GM08714 (cell line): ENCODE data around the gene MSL3.
A peak's percentile ranks its signal among the peaks of the same experiment; 100 is the strongest.

ENCODE experiments used
- H3K4me3 ChIP-seq: fragments of 200-500 bp; sonication (Bioruptor generic); 2 replicates; pipeline ENCODE4 v1.5.1; 2014; ENCODE audit warnings: mild to moderate bottlenecking, low read length, inconsistent platforms
- ZNF274 ChIP-seq: IDR thresholded peaks from 2 replicates; pipeline ENCODE4 v1.6.1; 2012; ENCODE audit warnings: mild to moderate bottlenecking, low read depth, low read length

MSL3 gene, protein sequence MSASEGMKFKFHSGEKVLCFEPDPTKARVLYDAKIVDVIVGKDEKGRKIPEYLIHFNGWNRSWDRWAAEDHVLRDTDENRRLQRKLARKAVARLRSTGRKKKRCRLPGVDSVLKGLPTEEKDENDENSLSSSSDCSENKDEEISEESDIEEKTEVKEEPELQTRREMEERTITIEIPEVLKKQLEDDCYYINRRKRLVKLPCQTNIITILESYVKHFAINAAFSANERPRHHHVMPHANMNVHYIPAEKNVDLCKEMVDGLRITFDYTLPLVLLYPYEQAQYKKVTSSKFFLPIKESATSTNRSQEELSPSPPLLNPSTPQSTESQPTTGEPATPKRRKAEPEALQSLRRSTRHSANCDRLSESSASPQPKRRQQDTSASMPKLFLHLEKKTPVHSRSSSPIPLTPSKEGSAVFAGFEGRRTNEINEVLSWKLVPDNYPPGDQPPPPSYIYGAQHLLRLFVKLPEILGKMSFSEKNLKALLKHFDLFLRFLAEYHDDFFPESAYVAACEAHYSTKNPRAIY

DNA sequence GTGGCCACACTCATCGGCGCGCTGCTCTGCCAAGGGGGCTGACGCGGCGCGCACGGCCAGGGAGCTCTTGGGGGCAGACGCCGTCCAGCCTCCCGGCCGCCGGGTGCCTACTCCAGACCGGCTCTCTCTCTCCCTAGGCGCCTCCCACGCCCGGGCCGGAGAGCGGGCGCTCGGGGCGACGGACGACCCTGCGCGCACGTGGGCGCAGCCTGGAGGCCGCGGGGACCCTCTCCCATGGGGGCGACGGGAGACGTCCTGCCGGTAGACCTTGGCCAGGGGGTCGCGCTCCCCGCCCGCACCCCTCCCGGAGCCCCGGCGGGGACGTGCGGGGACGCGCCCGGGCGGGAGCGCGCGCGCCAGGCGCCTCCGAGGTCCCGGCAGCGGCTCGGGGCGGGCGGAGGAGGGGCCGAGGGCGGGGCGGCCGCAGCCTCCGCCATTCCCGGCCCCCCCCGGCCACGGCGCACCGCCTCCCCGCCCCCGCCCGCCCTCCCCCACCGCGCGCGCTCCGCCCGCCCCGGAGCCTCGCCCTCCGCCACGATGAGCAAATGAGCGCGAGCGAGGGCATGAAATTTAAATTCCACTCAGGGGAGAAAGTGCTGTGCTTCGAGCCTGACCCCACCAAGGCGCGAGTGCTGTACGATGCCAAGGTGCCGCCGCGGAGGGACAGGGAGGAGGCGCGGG, at the start of gene MSL3:
Gene MSL3 (plus strand): TSS at position 519 of the 681 bp plus-strand sequence. CDS start 27 bp downstream, at position 546.
- H3K4me3 ChIP-seq, result peak within 1 kb of the TSS; percentile 78
- TF ChIP-seq ZNF274, result no peak

DNA sequence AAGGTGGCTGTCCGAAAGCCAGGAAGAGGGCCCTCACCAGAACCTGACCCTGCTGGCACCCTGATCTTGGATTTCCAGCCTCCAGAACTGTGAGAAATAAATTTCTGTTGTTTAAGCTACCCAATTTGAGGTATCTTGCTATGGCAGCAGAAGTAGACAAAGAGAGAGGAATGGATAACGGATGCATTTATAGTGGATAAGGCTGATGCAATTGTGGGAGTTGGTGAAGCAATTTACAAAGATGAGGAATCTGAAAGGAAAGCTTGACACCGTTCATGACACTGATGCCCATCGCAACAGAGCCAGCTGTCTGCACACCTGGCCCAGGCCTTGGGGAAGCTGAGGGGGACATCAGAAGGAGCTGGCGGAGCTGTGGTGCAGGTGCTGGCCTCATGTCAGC, 35.7 kb upstream of the MSL3 start:
- TF ChIP-seq ZNF274, result no peak

DNA sequence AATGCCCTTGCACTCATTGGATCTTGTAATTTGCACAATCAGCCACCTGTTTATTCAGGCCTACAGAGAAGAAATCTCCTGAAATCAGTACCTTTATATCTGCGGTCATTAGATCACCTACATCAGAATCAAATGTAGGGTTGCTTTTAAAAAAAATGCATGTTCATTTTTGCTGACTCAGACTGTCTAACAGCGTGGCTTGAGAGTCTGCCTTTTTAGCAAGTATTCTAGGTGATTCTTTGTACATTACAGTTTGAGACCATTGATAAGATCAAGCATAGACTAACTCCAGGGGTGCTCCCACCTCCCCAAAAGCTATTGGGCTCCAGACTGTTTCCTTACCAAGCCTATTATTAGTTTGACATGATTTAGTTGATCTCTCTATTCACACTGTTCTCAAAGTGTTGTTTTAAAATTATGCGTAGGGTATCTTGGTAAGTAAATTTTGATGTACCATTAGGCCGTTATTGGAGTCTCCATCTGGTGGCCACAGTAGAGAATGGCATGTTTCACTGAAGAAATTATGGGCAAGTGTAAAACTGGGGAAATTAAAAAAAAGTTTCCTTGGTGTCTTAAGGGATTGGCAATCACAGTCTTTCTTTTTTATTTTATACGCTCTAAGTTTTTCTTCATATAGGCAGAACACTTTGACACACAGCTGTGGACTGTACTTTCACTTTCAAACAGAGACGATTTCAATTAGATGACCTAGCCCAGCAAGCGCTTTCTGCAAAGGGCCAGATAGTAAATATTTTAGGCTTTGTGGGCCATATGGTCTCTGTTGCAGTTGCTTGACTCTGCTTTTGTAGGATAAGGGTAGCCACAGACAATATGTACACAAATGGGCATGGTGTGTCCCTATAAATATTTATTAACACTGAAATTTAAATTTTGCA, 33.7 kb upstream of the MSL3 start:
- TF ChIP-seq ZNF274, result no peak
- no peak overlapping the region for H3K4me3 ChIP-seq

More for the DNA sequence above, 35.7 kb upstream of the MSL3 start:
- H3K4me3 ChIP-seq, result no peak overlapping the region

DNA sequence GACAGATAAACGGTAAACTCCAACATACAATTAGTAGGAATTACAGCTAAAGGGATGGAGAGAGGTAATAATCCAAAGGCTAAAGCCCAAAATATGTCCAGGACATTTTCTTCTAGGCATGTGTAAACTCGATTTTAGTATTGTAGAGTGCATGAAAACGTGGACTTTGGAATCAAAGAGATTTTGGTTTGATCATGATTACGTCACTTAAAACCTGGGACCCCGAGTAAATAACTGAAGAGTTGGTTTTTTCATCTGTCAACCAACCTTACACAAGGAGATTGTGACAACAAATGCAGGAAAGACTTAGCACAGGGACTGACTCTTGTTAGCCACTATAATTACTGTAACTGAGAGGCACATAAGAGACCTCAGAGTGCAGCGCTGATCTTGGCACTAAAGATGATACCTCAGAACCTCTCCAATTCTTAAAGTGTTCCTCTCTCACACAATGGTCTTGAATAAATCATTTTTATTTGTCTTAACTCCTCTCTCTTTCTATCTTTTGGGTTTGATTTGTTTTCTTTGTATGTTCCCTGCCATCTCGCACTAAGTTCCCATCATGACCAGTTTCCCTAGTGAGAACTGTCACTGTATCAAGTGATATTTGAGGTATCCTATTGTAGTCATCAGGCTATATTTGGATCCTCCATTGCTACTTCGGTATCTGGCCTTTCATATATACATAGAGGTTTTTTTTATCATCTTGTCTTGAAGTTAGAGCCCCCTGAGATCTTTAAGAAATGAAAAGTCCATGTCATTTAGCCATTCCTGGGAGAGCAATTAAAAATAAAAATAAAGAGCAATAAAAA, 32.2 kb upstream of the MSL3 start:
- TF ChIP-seq ZNF274, result no peak
- H3K4me3 ChIP-seq, result no peak overlapping the region

DNA sequence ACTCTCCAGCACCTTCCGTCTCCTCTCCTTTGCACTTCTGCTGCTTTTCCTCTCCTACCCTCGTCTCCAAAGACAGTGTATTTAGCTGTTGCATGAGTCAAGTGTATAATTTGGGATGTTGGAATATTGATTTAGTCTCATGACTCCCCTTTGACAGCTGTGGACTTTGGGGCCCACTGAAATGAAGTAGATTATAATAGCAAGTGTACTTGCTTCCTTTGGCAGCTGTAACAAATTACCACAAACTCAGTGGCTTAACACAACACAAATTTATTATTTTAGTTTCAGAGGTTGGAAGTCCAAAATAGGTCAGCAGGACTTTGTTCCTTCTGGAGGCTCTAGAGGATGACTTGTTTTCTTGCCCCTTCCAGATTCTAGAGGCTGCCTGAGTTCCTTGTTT, 29.5 kb upstream of the MSL3 start:
- TF ChIP-seq ZNF274, result no peak
- no peak overlapping the region for H3K4me3 ChIP-seq

DNA sequence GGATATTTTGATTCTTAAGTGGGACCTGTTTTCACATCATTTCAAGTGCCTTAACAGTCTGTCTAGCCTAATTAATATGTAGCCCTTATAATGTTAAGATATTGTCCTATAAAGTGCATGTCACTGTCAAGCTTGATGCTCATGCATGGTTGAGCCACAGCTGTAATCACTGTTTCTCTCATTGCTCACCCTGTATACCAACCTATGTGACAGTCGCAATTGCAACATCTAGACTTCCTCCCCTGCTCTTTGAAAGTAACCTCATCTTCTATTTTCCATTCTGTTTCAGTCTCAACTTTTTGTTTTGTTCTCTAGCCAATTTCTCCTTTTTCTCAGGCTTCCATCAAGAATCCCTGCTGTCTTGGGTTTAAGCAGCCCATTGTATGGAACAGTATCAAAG, 24.4 kb upstream of the MSL3 start:
- no peak overlapping the region for H3K4me3 ChIP-seq
- TF ChIP-seq ZNF274, result no peak

DNA sequence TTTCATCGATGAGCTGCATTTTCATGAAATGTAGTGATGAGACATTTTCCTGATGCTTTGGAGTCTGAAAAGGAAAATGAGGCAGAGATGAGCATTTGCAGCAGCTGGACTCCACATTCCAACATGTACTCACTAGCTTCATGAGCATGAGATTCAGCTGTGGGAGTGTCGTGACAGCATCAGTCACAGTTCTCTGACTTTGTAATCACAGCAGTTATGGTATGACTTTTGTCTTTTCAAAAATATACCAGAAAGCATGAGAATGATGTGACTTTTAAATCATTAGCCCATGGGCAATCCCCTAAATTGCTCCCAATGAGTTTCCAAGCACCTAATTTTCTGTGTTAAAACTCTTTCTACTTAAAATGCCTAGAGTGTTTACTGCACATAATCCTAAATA, 18.3 kb upstream of the MSL3 start:
- no peak for TF ChIP-seq ZNF274

DNA sequence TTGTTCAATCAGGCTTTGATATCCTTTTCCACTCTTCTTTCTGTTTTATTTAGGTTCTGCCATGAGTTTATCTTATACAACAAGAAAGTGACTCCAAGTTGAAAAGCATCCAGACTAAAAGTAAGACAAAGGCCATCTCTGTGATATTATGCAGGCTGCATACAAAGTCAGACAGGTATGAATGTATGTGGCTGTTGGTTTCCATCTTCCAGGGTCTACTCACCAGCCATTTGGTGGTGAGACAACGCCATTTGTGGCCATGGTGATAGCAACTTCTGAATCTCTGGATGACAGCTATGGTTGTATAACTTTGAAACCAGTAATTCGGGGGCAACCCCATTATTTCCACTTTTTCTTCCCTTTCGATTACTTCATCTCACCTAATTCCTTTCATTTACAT, 17.2 kb upstream of the MSL3 start:
- H3K4me3 ChIP-seq, result no peak overlapping the region
- no peak for TF ChIP-seq ZNF274

More for the DNA sequence above, 18.3 kb upstream of the MSL3 start:
- H3K4me3 ChIP-seq, result no peak overlapping the region

DNA sequence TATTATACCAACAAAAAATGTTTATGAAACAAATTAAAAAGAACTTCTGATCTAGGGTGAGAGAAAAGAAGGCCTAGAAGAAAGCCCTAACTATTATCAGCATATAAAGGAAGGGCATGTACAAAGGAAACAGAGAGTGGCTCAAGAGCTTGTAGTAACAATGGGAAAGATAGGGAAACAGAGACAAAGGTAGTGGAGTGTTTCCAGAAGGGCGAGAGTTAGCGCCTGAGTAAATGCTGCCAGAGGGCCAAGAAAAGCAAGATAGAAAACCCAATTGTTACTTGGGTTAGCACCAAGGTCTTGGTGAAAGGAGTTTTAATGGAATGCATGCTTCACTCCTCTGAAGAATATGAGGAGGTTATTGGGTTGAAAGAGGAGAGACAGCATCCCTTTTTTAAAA, 16.5 kb upstream of the MSL3 start:
- no peak for TF ChIP-seq ZNF274

DNA sequence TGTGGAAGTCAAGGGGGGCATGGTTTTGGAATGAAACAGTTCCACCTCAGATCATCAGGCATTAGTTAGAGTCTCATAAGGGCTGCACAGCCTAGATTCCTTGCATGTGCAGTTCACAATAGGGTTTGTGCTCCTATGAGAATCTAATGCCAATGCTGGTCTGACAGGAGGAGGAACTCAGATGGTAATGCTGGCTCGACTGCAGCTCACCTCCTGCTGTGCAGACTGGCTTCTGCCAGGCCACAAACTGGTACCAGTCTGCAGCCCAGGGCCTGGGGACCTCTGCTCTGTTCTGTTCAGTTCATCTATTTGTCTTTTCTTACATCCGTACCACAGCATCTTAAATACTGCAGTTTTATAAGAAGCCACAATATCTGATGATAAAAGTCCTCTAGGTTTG, 12.2 kb upstream of the MSL3 start:
- no peak overlapping the region for H3K4me3 ChIP-seq
- TF ChIP-seq ZNF274, result no peak

More for the DNA sequence above, 16.5 kb upstream of the MSL3 start:
- H3K4me3 ChIP-seq, result no peak overlapping the region

DNA sequence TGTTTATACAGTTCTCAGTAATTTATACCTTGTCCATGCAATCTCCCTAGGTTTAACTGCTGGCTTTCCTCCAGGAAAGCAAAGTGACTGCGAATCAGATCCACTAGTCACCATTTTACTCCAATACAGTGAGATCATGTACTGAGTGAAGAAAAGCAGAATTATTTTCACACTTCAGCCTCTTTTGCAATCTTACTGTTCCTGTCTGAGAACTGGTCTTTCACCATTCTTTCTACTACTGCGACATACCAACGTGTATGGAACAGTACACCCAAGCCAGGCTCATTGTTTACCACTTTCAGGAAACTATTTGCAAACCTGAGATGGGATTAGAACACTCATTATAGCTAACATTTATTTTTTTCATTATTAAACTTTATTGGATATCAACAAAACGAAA, 8.0 kb upstream of the MSL3 start:
- no peak overlapping the region for H3K4me3 ChIP-seq
- no peak for TF ChIP-seq ZNF274

DNA sequence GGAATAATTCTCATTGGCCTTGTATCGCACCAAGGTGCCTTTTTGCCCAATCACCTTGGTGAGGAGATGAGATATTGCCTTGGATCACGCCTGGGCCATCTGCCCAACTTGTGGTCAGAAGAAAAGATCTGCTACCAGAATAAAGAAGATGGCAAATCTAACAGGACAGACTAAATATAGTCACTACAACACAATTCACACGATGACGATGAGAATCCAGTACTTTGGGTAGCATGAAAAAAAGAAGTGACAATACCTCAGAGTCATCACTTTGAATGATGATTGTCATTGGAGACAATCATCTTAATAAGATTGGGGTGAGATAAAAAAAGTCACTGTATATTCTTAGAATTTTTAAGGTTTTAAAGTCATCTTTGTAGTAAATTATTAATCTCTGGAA, 7.3 kb upstream of the MSL3 start:
- no peak for TF ChIP-seq ZNF274
- H3K4me3 ChIP-seq, result no peak overlapping the region

DNA sequence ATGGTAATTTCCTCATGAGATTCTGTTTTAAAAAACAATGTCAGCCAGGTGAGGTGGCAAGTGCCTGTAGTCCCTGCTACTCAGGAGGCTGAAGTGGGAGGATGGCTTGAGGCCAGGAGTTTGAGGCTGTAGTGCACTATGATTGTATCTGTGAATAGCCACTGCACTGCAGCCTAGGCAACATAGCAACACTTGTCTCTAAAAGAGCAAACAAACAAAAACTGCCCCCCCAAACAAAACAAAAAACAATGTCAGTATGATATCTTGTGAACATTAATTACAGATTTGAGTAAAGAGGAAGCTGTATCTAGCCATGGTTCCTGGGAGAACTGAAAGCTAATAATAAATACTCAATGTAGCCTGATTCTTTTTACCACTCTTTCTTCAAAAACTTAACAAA, 6.8 kb upstream of the MSL3 start:
- H3K4me3 ChIP-seq, result no peak overlapping the region
- TF ChIP-seq ZNF274, result no peak

DNA sequence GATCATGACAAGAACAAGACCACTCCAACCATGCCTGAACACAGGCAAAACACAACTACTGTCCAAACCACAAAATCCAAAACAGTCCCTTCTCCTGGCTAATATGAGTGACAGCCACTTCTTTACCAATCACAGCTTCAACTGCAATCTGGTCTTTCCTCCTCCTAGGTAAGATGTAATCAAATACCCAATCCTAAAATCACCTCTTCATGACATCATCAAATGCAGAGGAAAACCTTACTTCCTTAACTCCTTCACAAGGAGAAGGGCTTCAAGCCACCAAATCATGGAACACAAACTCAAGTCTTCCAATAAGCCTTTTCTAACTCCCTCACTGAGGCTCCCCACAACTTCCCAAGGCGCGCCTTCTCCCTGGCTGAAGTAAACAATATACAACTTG, 4.4 kb upstream of the MSL3 start:
- no peak overlapping the region for H3K4me3 ChIP-seq
- no peak for TF ChIP-seq ZNF274
